Sigmoid colon (tissue), 7 donors: Measurements from ENCODE around the gene STARD3NL. TPM values are rescaled to one million over a fixed set of nuclear protein-coding genes. Genes with fewer than 3 reads are reported as not detected.

Experiments
- DNase-seq: peaks from one replicate; pipeline ENCODE4 v3.0.0-alpha.2; 2019
- H3K27ac ChIP-seq, 4 donors: fragments of 200-600 bp; sonication (generic); one replicate each; pipeline ENCODE4 v1.5.1; 2016 to 2019; ENCODE audit warnings: mild to moderate bottlenecking in 1 of 4
- H3K27me3 ChIP-seq, 3 donors: fragments of 200-600 bp; sonication (generic); one replicate each; pipeline ENCODE4 v1.5.1; 2019; ENCODE audit warnings: mild to moderate bottlenecking in 1 of 3
- H3K36me3 ChIP-seq, 4 donors: fragments of 200-600 bp; sonication (generic); one replicate each; pipeline ENCODE4 v1.5.1; 2016 to 2019
- H3K4me1 ChIP-seq, 4 donors: fragments of 200-600 bp; sonication (generic); one replicate each; pipeline ENCODE4 v1.5.1; 2017 to 2019
- H3K4me3 ChIP-seq, 4 donors: fragments of 200-600 bp; sonication (generic); one replicate each; pipeline ENCODE4 v1.5.1; 2017 to 2019; ENCODE audit warnings: mild to moderate bottlenecking in 2 of 4, moderate library complexity in 1 of 4
- H3K9me3 ChIP-seq, 4 donors: fragments of 200-600 bp in 3 of 4; sonication (generic) in 3 of 4; one replicate each; pipeline versions ENCODE4 v1.5.1 to v1.6.1; 2013 to 2019
- CTCF ChIP-seq, 4 experiments: fragments of 450-650 bp in 3 of 4; fragments of 200-600 bp in 1 of 4; IDR thresholded peaks; one replicate each; pipeline ENCODE4 v1.5.1; 2016 to 2019; ENCODE audit warnings: antibody characterized with exemption in 4 of 4, mild to moderate bottlenecking in 3 of 4, moderate library complexity in 2 of 4
- EP300 ChIP-seq, 4 donors: sonication (generic); formaldehyde crosslinking; IDR thresholded peaks; one replicate each; pipeline ENCODE4 v1.6.1; 2017; ENCODE audit warnings: antibody characterized with exemption in 4 of 4
- POLR2A ChIP-seq, 2 donors: fragments of 450-650 bp; IDR thresholded peaks; one replicate each; pipeline ENCODE4 v1.6.1; 2016; ENCODE audit warnings: antibody characterized with exemption in 2 of 2, mild to moderate bottlenecking in 2 of 2, moderate library complexity in 2 of 2
- POLR2AphosphoS5 ChIP-seq, 4 donors: sonication (generic); formaldehyde crosslinking; IDR thresholded peaks; one replicate each; pipeline ENCODE4 v1.6.1; 2017; ENCODE audit warnings: antibody characterized with exemption in 4 of 4
- WGBS, 2 donors: extraction: QIAGEN DNeasy Blood & Tissue Kit; methylation state at CpG; one replicate each; pipeline ENCODE4 v1.1.7; 2013; 5-methylcytosine and 5-hydroxymethylcytosine counted together
- intact Hi-C: fragments of 100-400 bp; cut with DNase I; formaldehyde crosslinking; loops from one replicate; pipeline ENCODE4 v1.15.1; 2023
- polyA plus RNA-seq, 3 donors: library from polyadenylated mRNA; stranded (reverse); fragments of 200-250 nt; gene quantifications; one replicate each; pipeline ENCODE4 v1.2.3, GENCODE V29; 2013
- total RNA-seq, 4 donors: library from RNA; depleted of rRNA; stranded (reverse); fragments of >200 nt; gene quantifications; one replicate each; pipeline ENCODE4 v1.1.0, GENCODE V29; 2016
- donor health status: healthy with polysubstance abuse.
- donor health status: Bipolar disorder and iron deficiency.
- donor health status: healthy.

Gene STARD3NL
- total and polyA plus RNA-seq, 7 donors, result 26.3 to 67.6 (median 36.0) TPM

GRCh38 chr7:38153515-38153914 is 24.5 kb upstream of the STARD3NL start:
- intact Hi-C loops, result no loop called here
- Histone ChIP-seq H3K27ac (no peak overlapping the region), H3K27me3 (no peaks in the 10 kb centered on the region), H3K9me3 (no peaks in the 10 kb centered on the region), H3K36me3 (no peaks in the 10 kb centered on the region), H3K4me1 (no peaks in the 10 kb centered on the region), H3K4me3 (no peak overlapping the region)
- no peak for DNase-seq
- WGBS, 2 donors, result 70 to 78% methylated on average over 1 of the region's 1 CpG
- TF ChIP-seq POLR2AphosphoS5 (IDR thresholded peaks at IDR 0.05) (no peak), EP300 (IDR thresholded peaks at IDR 0.05) (no peak), POLR2A (IDR thresholded peaks at IDR 0.05) (no peak), CTCF (IDR thresholded peaks at IDR 0.05) (no peak)

DNA sequence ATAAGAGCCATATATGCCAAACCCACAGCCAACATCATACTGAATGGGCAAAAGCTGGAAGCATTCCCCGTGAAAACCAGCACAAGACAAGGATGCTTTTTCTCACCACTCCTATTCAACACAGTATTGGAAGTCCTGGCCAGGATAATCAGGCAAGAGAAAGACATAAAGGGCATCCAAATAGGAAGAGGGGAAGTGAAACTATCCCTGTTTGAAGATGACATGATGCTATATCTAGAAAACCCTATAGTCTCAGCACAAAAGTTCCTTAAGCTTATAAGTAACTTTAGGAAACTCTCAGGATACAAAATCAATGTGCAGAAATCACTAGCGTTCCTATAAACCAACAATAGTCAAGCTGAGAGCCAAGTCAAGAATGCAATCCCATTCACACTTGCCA is 23.8 kb upstream of the STARD3NL start:
- 69 to 92% methylated on average over 2 of the region's 2 CpGs for WGBS, 2 donors
- H3K9me3 ChIP-seq, result no peaks in the 10 kb centered on the region
- no peak for DNase-seq
- no peaks in the 10 kb centered on the region for H3K36me3 ChIP-seq
- no peak overlapping the region for H3K27ac ChIP-seq
- no peaks in the 10 kb centered on the region for H3K4me1 ChIP-seq
- TF ChIP-seq CTCF (IDR thresholded peaks at IDR 0.05) (no peak), EP300 (IDR thresholded peaks at IDR 0.05) (no peak), POLR2AphosphoS5 (IDR thresholded peaks at IDR 0.05) (no peak), POLR2A (IDR thresholded peaks at IDR 0.05) (no peak)
- H3K27me3 ChIP-seq, result no peaks in the 10 kb centered on the region
- no peak overlapping the region for H3K4me3 ChIP-seq
- intact Hi-C loops, result no loop called here

DNA sequence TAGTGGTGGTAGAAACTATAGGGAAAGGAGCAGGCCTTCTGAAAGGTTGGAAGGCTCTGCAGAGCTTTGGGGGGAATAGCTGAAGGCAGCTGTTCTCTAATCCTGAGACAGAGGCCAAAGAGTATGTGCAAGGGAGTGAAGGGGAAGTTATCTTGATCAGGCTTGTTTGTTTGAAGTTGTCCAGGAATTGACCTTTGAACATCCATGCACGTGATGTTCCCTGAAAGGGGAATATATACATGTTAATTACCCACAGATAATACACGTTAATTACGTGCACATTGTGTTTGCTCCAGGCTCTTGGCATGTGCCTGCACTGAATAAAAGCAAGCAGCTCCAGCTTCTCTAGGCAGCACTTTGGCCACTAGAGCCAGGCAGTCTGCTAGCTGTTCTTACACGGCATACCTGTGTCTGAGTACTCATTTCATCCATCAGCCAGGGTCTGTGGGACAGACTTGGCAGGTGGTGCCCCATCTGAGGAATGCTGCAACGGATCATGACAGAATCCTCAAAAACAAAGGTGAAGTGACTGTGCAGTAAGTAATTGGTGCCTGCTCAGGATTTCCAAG is 18.0 kb upstream of the STARD3NL start:
- H3K9me3 ChIP-seq, result no peaks in the 10 kb centered on the region
- H3K4me1 ChIP-seq, result no peaks in the 10 kb centered on the region
- DNase-seq, result no peak
- no peaks in the 10 kb centered on the region for H3K27me3 ChIP-seq
- 18 to 68% methylated on average over 5 of the region's 5 CpGs for WGBS, 2 donors
- H3K27ac ChIP-seq, result no peak overlapping the region
- intact Hi-C loops, result no loop called here
- no peak for TF ChIP-seq CTCF (IDR thresholded peaks at IDR 0.05)
- no peak for TF ChIP-seq EP300 (IDR thresholded peaks at IDR 0.05)
- TF ChIP-seq POLR2A (IDR thresholded peaks at IDR 0.05), result no peak
- no peak for TF ChIP-seq POLR2AphosphoS5 (IDR thresholded peaks at IDR 0.05)
- H3K4me3 ChIP-seq, result no peak overlapping the region
- H3K36me3 ChIP-seq, result no peaks in the 10 kb centered on the region

GRCh38 chr7:38162036-38162435 is 16.0 kb upstream of the STARD3NL start:
- DNase-seq, result no peak
- 76 to 89% methylated on average over 1 of the region's 1 CpG for WGBS, 2 donors
- H3K36me3 ChIP-seq, result no peaks in the 10 kb centered on the region
- TF ChIP-seq POLR2A (IDR thresholded peaks at IDR 0.05) (no peak), EP300 (IDR thresholded peaks at IDR 0.05) (no peak), POLR2AphosphoS5 (IDR thresholded peaks at IDR 0.05) (no peak), CTCF (IDR thresholded peaks at IDR 0.05) (no peak)
- intact Hi-C loops, result no loop called here
- H3K9me3 ChIP-seq, result no peaks in the 10 kb centered on the region
- H3K27me3 ChIP-seq, result no peaks in the 10 kb centered on the region
- H3K27ac ChIP-seq, result no peak overlapping the region
- no peak overlapping the region for H3K4me3 ChIP-seq
- no peaks in the 10 kb centered on the region for H3K4me1 ChIP-seq

- H3K36me3 ChIP-seq, result no peaks in the 10 kb centered on the region
- H3K4me1 ChIP-seq, result no peaks in the 10 kb centered on the region
- no peaks in the 10 kb centered on the region for H3K27me3 ChIP-seq
- TF ChIP-seq CTCF (IDR thresholded peaks at IDR 0.05) (no peak), EP300 (IDR thresholded peaks at IDR 0.05) (no peak), POLR2A (IDR thresholded peaks at IDR 0.05) (no peak), POLR2AphosphoS5 (IDR thresholded peaks at IDR 0.05) (no peak)
- no peaks in the 10 kb centered on the region for H3K9me3 ChIP-seq
- H3K4me3 ChIP-seq, result no peak overlapping the region
- WGBS, 2 donors, result 79 to 81% methylated on average over 4 of the region's 4 CpGs
- no peak overlapping the region for H3K27ac ChIP-seq
- intact Hi-C loops, result no loop called here
- no peak for DNase-seq
Observed at GRCh38 chr7:38163671-38164070, 14.4 kb upstream of the STARD3NL start.
